ENCODE data around the gene ZNF516. TPM values are rescaled to one million over a fixed set of nuclear protein-coding genes. Genes with fewer than 3 reads are reported as not detected.

Gene ZNF516
- polyA plus RNA-seq, 1 donor from 2014 or later, result 1.2 TPM

DNA sequence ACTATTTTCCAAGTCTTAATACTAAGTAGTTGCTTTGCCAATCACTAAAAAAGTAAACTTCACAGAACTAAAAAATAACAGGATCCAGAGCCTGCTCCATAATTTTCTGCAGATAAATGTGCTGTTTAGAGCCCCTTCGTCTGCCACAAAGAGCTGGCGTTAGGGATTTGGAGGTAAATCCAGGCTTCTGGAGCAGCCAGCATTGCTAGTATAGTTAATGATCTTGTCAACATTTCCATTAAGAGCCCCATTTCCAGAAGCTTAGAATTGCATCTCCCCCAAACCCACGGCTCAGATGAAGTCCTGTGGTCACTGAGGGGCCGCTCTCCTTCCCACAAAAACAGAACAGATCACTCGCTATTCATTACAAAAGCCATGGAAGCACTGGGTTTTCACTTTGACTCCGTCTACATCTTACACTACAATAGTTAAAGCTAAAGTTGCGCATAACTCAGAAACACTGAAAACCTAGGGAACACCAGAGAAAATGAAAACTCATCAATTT is 41.9 kb downstream of the ZNF516 start:
- Mint-ChIP-seq H3K4me3 (no peak overlapping the region), H3K27ac (no peak overlapping the region), H3K9me3 (no peaks in the 10 kb centered on the region)

GRCh38 chr18:76452357-76452756 is 42.7 kb downstream of the ZNF516 start:
- Mint-ChIP-seq H3K4me1 (peaks cover 10 to 17% (median 16%) of the 10 kb centered on the region in 3 donors), H3K27ac (no peak overlapping the region), H3K27me3 (peaks cover 12% of the 10 kb centered on the region), H3K9me3 (no peaks in the 10 kb centered on the region), H3K4me3 (peak overlapping the region in 2 of 4 donors; percentile 64 to 78), H3K36me3 (no peaks in the 10 kb centered on the region)

More for the DNA sequence above, 41.9 kb downstream of the ZNF516 start:
- H3K36me3 Mint-ChIP-seq, result no peaks in the 10 kb centered on the region
- H3K27me3 Mint-ChIP-seq, result peaks cover 12% of the 10 kb centered on the region
- peaks cover 10 to 17% (median 15%) of the 10 kb centered on the region in 3 donors for H3K4me1 Mint-ChIP-seq

- H3K9me3 Mint-ChIP-seq, result no peaks in the 10 kb centered on the region
- peaks cover 12% of the 10 kb centered on the region for H3K27me3 Mint-ChIP-seq
- peaks cover 10 to 17% (median 16%) of the 10 kb centered on the region in 3 donors for H3K4me1 Mint-ChIP-seq
- no peak overlapping the region for H3K27ac Mint-ChIP-seq
- H3K36me3 Mint-ChIP-seq, result no peaks in the 10 kb centered on the region
- peak overlapping the region; percentile 64 to 92 (median 80) for H3K4me3 Mint-ChIP-seq
Observed at GRCh38 chr18:76451396-76452331, 43.4 kb downstream of the ZNF516 start.

GRCh38 chr18:76450452-76451395 is 44.3 kb downstream of the ZNF516 start:
- peak overlapping the region in 2 of 3 donors; percentile 2 to 48 for H3K27ac Mint-ChIP-seq
- H3K27me3 Mint-ChIP-seq, result peaks cover 12% of the 10 kb centered on the region
- H3K9me3 Mint-ChIP-seq, result no peaks in the 10 kb centered on the region
- H3K4me1 Mint-ChIP-seq, result peaks cover 10 to 17% (median 16%) of the 10 kb centered on the region in 3 donors
- peak overlapping the region; percentile 64 to 92 (median 80) for H3K4me3 Mint-ChIP-seq
- H3K36me3 Mint-ChIP-seq, result no peaks in the 10 kb centered on the region

GRCh38 chr18:76449111-76449453 is 46.0 kb downstream of the ZNF516 start:
- H3K36me3 Mint-ChIP-seq, result no peaks in the 10 kb centered on the region
- no peak overlapping the region for H3K27ac Mint-ChIP-seq
- peak overlapping the region in 2 of 4 donors; percentile 9 to 33 for H3K4me3 Mint-ChIP-seq
- peaks cover 10 to 17% (median 16%) of the 10 kb centered on the region in 3 donors for H3K4me1 Mint-ChIP-seq
- H3K9me3 Mint-ChIP-seq, result no peaks in the 10 kb centered on the region
- peaks cover 12% of the 10 kb centered on the region for H3K27me3 Mint-ChIP-seq

- Mint-ChIP-seq H3K4me1 (peaks cover 10 to 16% (median 15%) of the 10 kb centered on the region in 3 donors), H3K27ac (no peak overlapping the region), H3K4me3 (peak overlapping the region in 1 of 4 donors; percentile 20)
Observed at GRCh38 chr18:76448256-76449110, 46.6 kb downstream of the ZNF516 start.

DNA sequence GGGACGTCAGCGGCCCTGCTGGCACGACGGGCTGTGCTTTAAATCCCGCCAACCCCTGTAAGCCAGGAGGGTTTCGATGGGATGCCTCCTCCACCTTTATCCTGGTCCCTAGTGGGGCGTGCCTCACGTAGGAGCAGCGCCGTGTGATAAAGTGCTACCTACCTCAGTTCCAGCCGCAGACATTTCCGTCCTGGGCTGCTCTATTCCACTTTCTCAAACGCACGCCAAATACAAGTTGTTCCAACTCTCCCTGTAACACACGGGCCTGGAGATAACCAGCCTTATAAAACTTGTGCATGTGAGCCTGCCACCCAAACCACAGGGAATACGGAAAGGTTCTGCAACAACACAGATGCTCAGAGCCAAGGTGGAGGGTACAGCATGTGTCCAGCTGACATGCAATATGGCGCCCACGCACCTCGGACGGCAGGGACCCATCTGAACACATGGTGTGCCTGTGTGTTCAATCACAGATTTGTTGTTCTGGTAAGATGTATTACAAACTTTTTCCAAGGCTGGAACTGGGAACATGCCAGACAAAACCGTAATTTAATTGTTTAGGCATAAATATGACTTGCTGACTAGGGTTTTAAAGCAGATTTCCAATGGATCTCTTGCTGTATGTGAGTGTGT is 47.7 kb downstream of the ZNF516 start:
- peaks cover 10 to 16% (median 15%) of the 10 kb centered on the region in 3 donors for H3K4me1 Mint-ChIP-seq
- H3K27ac Mint-ChIP-seq, result no peak overlapping the region
- H3K27me3 Mint-ChIP-seq, result peaks cover 8% of the 10 kb centered on the region
- H3K9me3 Mint-ChIP-seq, result no peaks in the 10 kb centered on the region
- H3K36me3 Mint-ChIP-seq, result no peaks in the 10 kb centered on the region
- peak overlapping the region in 1 of 4 donors; percentile 3 for H3K4me3 Mint-ChIP-seq

More at GRCh38 chr18:76448256-76449110, 46.6 kb downstream of the ZNF516 start:
- no peaks in the 10 kb centered on the region for H3K9me3 Mint-ChIP-seq
- H3K27me3 Mint-ChIP-seq, result peaks cover 12% of the 10 kb centered on the region
- H3K36me3 Mint-ChIP-seq, result no peaks in the 10 kb centered on the region

GRCh38 chr18:76446321-76447257 is 48.5 kb downstream of the ZNF516 start:
- Mint-ChIP-seq H3K36me3 (no peaks in the 10 kb centered on the region), H3K27me3 (peaks cover 6% of the 10 kb centered on the region), H3K27ac (no peak overlapping the region), H3K4me3 (peak overlapping the region in 1 of 4 donors; percentile 3), H3K4me1 (peaks cover 9 to 16% (median 14%) of the 10 kb centered on the region in 3 donors), H3K9me3 (no peaks in the 10 kb centered on the region)

- Mint-ChIP-seq H3K4me3 (no peak overlapping the region), H3K4me1 (peaks cover 3 to 14% (median 10%) of the 10 kb centered on the region in 3 donors), H3K36me3 (no peaks in the 10 kb centered on the region), H3K27me3 (peaks cover 1% of the 10 kb centered on the region), H3K27ac (no peak overlapping the region), H3K9me3 (no peaks in the 10 kb centered on the region)
Observed at GRCh38 chr18:76445741-76446232, 49.3 kb downstream of the ZNF516 start.

GRCh38 chr18:76445275-76445674 is 49.8 kb downstream of the ZNF516 start:
- no peak overlapping the region for H3K27ac Mint-ChIP-seq
- H3K4me1 Mint-ChIP-seq, result peaks cover 0 to 10% (median 6%) of the 10 kb centered on the region in 3 donors
- H3K4me3 Mint-ChIP-seq, result no peak overlapping the region
- no peaks in the 10 kb centered on the region for H3K9me3 Mint-ChIP-seq
- peaks cover 1% of the 10 kb centered on the region for H3K27me3 Mint-ChIP-seq
- H3K36me3 Mint-ChIP-seq, result no peaks in the 10 kb centered on the region

DNA sequence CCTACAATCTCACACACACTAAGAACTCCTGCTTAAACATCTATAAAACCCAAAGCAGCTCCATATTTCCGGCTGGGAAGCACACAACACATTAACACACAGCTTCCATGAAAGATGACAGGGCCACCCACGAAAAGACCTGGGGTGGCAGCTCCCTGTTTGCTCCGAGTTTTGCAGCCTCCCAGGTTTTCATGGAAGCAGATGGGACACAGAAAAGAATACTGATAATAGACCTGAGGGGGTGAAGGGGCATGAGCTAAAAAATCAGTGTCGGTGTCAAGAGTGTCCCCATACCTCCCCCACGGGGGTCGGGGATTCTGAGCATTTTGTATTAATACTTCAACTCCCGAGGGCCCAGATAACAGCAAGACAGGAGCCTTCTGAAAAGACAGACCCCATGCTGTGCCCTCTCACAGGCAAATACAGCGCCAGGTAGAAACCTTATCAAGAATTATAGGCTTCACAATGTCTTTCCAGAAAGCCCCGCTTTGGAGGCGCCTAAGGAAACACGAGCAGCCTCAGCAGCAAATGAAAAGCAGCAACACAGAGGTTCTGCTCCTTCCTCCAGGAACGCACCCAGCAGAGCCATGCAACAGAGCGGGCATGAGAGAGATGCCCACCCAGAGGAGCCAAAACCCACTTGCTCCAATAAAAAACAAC is 50.5 kb downstream of the ZNF516 start:
- no peaks in the 10 kb centered on the region for H3K9me3 Mint-ChIP-seq
- peak overlapping the region in 1 of 3 donors; percentile 60 for H3K27ac Mint-ChIP-seq
- no peaks in the 10 kb centered on the region for H3K36me3 Mint-ChIP-seq
- no peaks in the 10 kb centered on the region for H3K27me3 Mint-ChIP-seq
- no peak overlapping the region for H3K4me3 Mint-ChIP-seq
- peaks cover 0 to 6% (median 3%) of the 10 kb centered on the region in 3 donors for H3K4me1 Mint-ChIP-seq

All from IgD-negative memory B cell (primary cell).